Measurements from ENCODE around the gene PAMR1.

- no peak for TF ChIP-seq ZBTB33 (IDR thresholded peaks at IDR 0.05)
- TF ChIP-seq EZH2 (IDR thresholded peaks at IDR 0.05; ENCODE audit: borderline replicate concordance, control insufficient read depth, low read depth, low read length): no peak
- no peak for TF ChIP-seq CTCF (IDR thresholded peaks at IDR 0.05 in 2 of 3, conservative IDR thresholded peaks at IDR 0.05 in 1 of 3; ENCODE audit: control insufficient read depth in 2 of 3, extremely low read depth in 1 of 3, insufficient read depth in 1 of 3, low read depth in 3 of 3, low read length in 3 of 3)
- TF ChIP-seq MXI1 (IDR thresholded peaks at IDR 0.05; ENCODE audit: low read depth, low read length): no peak
- TF ChIP-seq PAX5 (IDR thresholded peaks at IDR 0.05; ENCODE audit: borderline replicate concordance, low read depth, low read length): no peak
- TF ChIP-seq POLR2A (IDR thresholded peaks at IDR 0.05; ENCODE audit: low read depth, low read length): no peak
- no peak for TF ChIP-seq NBN (IDR thresholded peaks at IDR 0.05)
- no peak for TF ChIP-seq PAX8 (IDR thresholded peaks at IDR 0.05)
- no peak for TF ChIP-seq RAD21 (IDR thresholded peaks at IDR 0.05; ENCODE audit: insufficient read depth, low read depth, low read length)
- no peak for TF ChIP-seq ZNF24 (IDR thresholded peaks at IDR 0.05)
These were observed 99.7 kb downstream of the PAMR1 start for GRCh38 chr11:35425603-35426212.
